Esophagus mucosa (tissue), 1 donor: ENCODE data around the gene SLC12A5. TPM values are rescaled to one million over a fixed set of nuclear protein-coding genes. Genes with fewer than 3 reads are reported as not detected.

Experiments used
- ATAC-seq: fragments of 200-7000 bp; cut with Tn5 transposase; one replicate; pipeline ENCODE4 v1.9.1; 2020
- total RNA-seq: library from RNA; stranded (reverse); gene quantifications from one replicate; pipeline ENCODE4 v1.2.4, GENCODE V29; 2023
- donor health status: DM: yes; HTN: yes; CAD: no.

The SLC12A5 gene
- total RNA-seq, 1 donor from 2014 or later, result not detected

- ATAC-seq, result no peak
Observed at GRCh38 chr20:46006964-46007363, 22.1 kb upstream of the SLC12A5 start.

GRCh38 chr20:46007671-46008070 lies 21.3 kb upstream of the SLC12A5 start:
- no peak for ATAC-seq

GRCh38 chr20:46009816-46010215 lies 19.2 kb upstream of the SLC12A5 start:
- ATAC-seq, result no peak

GRCh38 chr20:46010491-46011391 lies 18.3 kb upstream of the SLC12A5 start:
- ATAC-seq, result peak; percentile 35

- peak; percentile 49 for ATAC-seq
Observed at GRCh38 chr20:46011631-46012482, 17.2 kb upstream of the SLC12A5 start.

- ATAC-seq, result no peak
Observed at GRCh38 chr20:46012921-46013320, 16.1 kb upstream of the SLC12A5 start.

- no peak for ATAC-seq
Observed at GRCh38 chr20:46013322-46013828, 15.6 kb upstream of the SLC12A5 start.

- ATAC-seq, result peak; percentile 72
Observed at GRCh38 chr20:46013829-46014516, 15.0 kb upstream of the SLC12A5 start.

GRCh38 chr20:46014517-46015396 lies 14.3 kb upstream of the SLC12A5 start:
- no peak for ATAC-seq

- no peak for ATAC-seq
Observed at GRCh38 chr20:46017272-46017671, 11.7 kb upstream of the SLC12A5 start.

GRCh38 chr20:46018112-46018511 lies 10.9 kb upstream of the SLC12A5 start:
- no peak for ATAC-seq

GRCh38 chr20:46018611-46019010 lies 10.4 kb upstream of the SLC12A5 start:
- ATAC-seq, result no peak

GRCh38 chr20:46020555-46020954 lies 8.5 kb upstream of the SLC12A5 start:
- no peak for ATAC-seq

- peak; percentile 28 for ATAC-seq
Observed at GRCh38 chr20:46021361-46022359, 7.4 kb upstream of the SLC12A5 start.

GRCh38 chr20:46022411-46023147 lies 6.4 kb upstream of the SLC12A5 start:
- peak; percentile 37 for ATAC-seq

GRCh38 chr20:46023148-46023484 lies 5.9 kb upstream of the SLC12A5 start:
- no peak for ATAC-seq

- no peak for ATAC-seq
Observed at GRCh38 chr20:46023999-46024398, 5.0 kb upstream of the SLC12A5 start.

- ATAC-seq, result no peak
Observed at GRCh38 chr20:46025376-46025783, 3.6 kb upstream of the SLC12A5 start.

- no peak for ATAC-seq
Observed at GRCh38 chr20:46027245-46027853, 1.7 kb upstream of the SLC12A5 start.
